Cardiac muscle cell (in vitro differentiated cells and primary cell): Measurements from ENCODE around the gene TAC3. TPM values are rescaled to one million over a fixed set of nuclear protein-coding genes. Genes with fewer than 3 reads are reported as not detected.
"Not testable (repeated sequence)": the region's sequence is repeated elsewhere in the genome, so short reads cannot be mapped to it uniquely, and the experiment has no call there.

Source experiments
- DNase-seq, 2 donors: peaks; one replicate each; pipeline versions ENCODE4 v3.0.0 to v3.0.0-alpha.2; 2010 to 2017; ENCODE audit warnings: low read depth in 1 of 2, low spot score in 1 of 2
- H3K27ac ChIP-seq: fragments of 200-600 bp; sonication (generic); 2 replicates; pipeline ENCODE4 v1.5.1; 2016
- H3K27me3 ChIP-seq: fragments of 200-600 bp; sonication (generic); 2 replicates; pipeline ENCODE4 v1.6.0; 2016; ENCODE audit warnings: control low read depth
- H3K36me3 ChIP-seq: fragments of 200-600 bp; sonication (generic); 2 replicates; pipeline ENCODE4 v1.5.1; 2016; ENCODE audit warnings: control low read depth
- H3K4me1 ChIP-seq: fragments of 200-600 bp; sonication (generic); 2 replicates; pipeline ENCODE4 v1.8.1; 2017; ENCODE audit warnings: low read depth, mild to moderate bottlenecking, mixed run types
- H3K4me3 ChIP-seq: fragments of 200-600 bp; sonication (generic); 2 replicates; pipeline ENCODE4 v1.5.1; 2016; ENCODE audit warnings: mild to moderate bottlenecking
- H3K9me3 ChIP-seq: fragments of 200-600 bp; sonication (generic); 2 replicates; pipeline ENCODE4 v1.5.1; 2017; ENCODE audit warnings: low read depth, mild to moderate bottlenecking, control low read depth
- polyA plus RNA-seq: library from polyadenylated mRNA; unstranded; fragments of >200 nt; fragmentation: Nextera tagmentation; extraction: Ambion mirVana; gene quantifications from 2 replicates; pipeline ENCODE4 v1.2.1, GENCODE V29; 2016
- total RNA-seq: library from RNA; depleted of rRNA; stranded (reverse); fragments of >200 nt; gene quantifications from 2 replicates; pipeline ENCODE4 v1.2.3, GENCODE V29; 2016

Gene TAC3
- total and polyA plus RNA-seq, 2 experiments from 2014 or later: 3.5 to 5.7 TPM

GRCh38 chr12:56962247-56962646 is 54.1 kb downstream of the TAC3 start:
- not testable (repeated sequence) for H3K9me3 ChIP-seq, H3K27me3 ChIP-seq, H3K4me1 ChIP-seq, H3K27ac ChIP-seq, DNase-seq, H3K36me3 ChIP-seq, H3K4me3 ChIP-seq

Other genes with a start within 250 kb of the TAC3 start
- gene SDR9C7, start 82.1 kb downstream of the TAC3 start, total RNA-seq: 0.14 and 1.3 TPM in 2 replicates
- gene SDR9C7, start 82.1 kb downstream of the TAC3 start, polyA plus RNA-seq: 0.07 and 1.2 TPM in 2 replicates
- gene RDH16, start 58.9 kb downstream of the TAC3 start, total RNA-seq: 0.95 and 2.6 TPM in 2 replicates
- 0.92 and 1.1 TPM in 2 replicates for gene RDH16, start 58.9 kb downstream of the TAC3 start, polyA plus RNA-seq
- gene ZBTB39, start 10.0 kb downstream of the TAC3 start, total RNA-seq: 14.4 and 17.9 TPM in 2 replicates
- 8.8 and 9.9 TPM in 2 replicates for gene ZBTB39, start 10.0 kb downstream of the TAC3 start, polyA plus RNA-seq
- not detected in 2 replicates for gene MYO1A, start 33.6 kb upstream of the TAC3 start, total RNA-seq
- 1.5 TPM in 1 of 2 replicates, not detected in the other for gene MYO1A, start 33.6 kb upstream of the TAC3 start, polyA plus RNA-seq
- 4.4 and 8.8 TPM in 2 replicates for gene NEMP1, start 62.3 kb upstream of the TAC3 start, total RNA-seq
- gene NEMP1, start 62.3 kb upstream of the TAC3 start, polyA plus RNA-seq: 5.8 and 6.6 TPM in 2 replicates
- gene NAB2, start 72.6 kb upstream of the TAC3 start, total RNA-seq: 30.8 and 35.0 TPM in 2 replicates
- 11.9 and 14.7 TPM in 2 replicates for gene NAB2, start 72.6 kb upstream of the TAC3 start, polyA plus RNA-seq
- 34.6 and 53.0 TPM in 2 replicates for gene STAT6, start 94.8 kb upstream of the TAC3 start, total RNA-seq
- 37.2 and 45.9 TPM in 2 replicates for gene STAT6, start 94.8 kb upstream of the TAC3 start, polyA plus RNA-seq
- gene LRP1, start 112.0 kb upstream of the TAC3 start, total RNA-seq: 37.1 and 77.5 TPM in 2 replicates
- 28.3 and 28.5 TPM in 2 replicates for gene LRP1, start 112.0 kb upstream of the TAC3 start, polyA plus RNA-seq
- not detected in 2 replicates for gene LRP1-AS, start 131.1 kb upstream of the TAC3 start, total RNA-seq
- gene LRP1-AS, start 131.1 kb upstream of the TAC3 start, polyA plus RNA-seq: not detected in 2 replicates
- 0.80 and 1.1 TPM in 2 replicates for gene NXPH4, start 200.3 kb upstream of the TAC3 start, total RNA-seq
- 0.27 and 0.61 TPM in 2 replicates for gene NXPH4, start 200.3 kb upstream of the TAC3 start, polyA plus RNA-seq
- gene SHMT2, start 213.2 kb upstream of the TAC3 start, total RNA-seq: 94.0 and 110 TPM in 2 replicates
- gene SHMT2, start 213.2 kb upstream of the TAC3 start, polyA plus RNA-seq: 59.9 and 64.7 TPM in 2 replicates
- gene STAC3, start 234.7 kb upstream of the TAC3 start, total RNA-seq: 15.3 and 28.4 TPM in 2 replicates
- gene STAC3, start 234.7 kb upstream of the TAC3 start, polyA plus RNA-seq: 5.4 and 6.6 TPM in 2 replicates